ENCODE measurements around the gene ZFTA.
"Not testable (repeated sequence)": the region's sequence is repeated elsewhere in the genome, so short reads cannot be mapped to it uniquely, and the experiment has no call there.

The ZFTA gene

DNA sequence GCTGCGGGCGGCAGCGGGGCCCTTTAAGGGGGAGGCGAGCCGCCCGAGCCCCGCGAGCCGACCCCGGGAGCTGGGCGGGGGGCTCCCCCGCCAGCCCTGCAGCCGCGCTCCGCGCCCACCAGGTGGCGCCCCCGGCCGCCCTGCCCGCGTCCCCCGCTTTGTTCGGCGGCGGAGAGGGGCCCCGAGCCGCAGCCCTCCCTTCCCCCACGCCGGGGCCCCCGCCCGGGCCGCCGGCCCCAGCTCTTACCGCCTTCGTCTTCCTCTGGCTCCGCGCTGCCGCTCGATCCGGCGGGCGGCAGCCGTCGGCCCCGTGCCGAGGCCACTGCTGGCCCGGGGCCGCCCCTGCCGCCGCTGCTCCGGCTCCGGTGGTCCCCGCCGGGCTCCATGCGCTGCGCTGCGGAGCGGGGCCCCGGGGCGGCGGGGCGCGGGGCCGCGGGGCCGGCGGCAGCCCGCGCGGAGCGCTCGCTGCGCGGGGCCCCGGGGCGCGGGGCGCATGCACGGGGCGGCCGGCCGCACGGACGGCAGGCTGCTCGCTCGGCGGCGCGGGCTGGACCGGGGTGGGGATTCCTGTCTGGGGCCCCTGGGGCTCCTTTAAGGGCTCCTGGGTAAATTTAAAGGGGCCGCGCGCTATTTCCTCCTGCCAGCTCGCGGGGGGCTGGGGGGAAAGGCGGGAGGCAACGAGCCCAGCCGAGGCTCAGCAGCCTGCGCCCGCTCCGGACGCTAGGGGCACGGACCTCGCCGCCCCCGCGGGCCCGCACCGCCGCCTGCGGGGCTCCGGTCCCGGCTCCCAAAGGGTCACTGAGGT lies at the start of gene ZFTA:
TSS of gene ZFTA (minus strand) at position 539 of the 805 bp plus-strand sequence. CDS start at position 386, 153 bp downstream.
- no peak for DNase-seq

DNA sequence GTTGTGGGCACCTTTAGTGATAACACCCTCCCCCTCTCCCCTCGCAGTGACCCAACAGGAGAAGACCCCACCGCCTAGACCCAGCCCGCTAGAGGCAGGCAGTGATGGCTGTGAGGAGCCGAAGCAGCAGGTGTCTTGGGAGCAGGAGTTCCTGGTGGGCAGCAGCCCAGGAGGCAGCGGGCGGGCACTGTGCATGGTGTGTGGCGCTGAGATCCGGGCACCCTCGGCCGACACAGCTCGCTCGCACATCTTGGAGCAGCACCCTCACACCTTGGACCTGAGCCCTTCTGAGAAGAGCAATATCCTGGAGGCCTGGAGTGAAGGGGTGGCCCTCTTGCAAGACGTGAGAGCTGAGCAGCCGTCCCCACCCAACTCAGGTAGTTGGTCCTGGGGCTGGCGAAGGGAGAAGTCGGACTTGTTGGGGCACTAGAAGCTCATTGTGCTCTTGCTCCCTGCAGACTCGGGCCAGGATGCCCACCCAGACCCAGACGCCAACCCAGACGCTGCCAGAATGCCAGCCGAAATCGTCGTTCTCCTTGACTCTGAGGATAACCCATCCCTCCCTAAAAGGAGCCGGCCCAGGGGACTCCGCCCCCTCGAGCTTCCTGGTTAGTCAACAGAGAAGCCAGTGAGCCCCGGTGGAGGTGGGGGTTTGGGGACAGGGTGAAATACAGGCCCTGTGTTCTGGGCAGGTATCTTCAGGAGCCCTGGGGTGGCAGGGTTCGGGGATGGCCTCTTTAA lies 49.4 kb upstream of the ZFTA start:
- no peak for DNase-seq

DNA sequence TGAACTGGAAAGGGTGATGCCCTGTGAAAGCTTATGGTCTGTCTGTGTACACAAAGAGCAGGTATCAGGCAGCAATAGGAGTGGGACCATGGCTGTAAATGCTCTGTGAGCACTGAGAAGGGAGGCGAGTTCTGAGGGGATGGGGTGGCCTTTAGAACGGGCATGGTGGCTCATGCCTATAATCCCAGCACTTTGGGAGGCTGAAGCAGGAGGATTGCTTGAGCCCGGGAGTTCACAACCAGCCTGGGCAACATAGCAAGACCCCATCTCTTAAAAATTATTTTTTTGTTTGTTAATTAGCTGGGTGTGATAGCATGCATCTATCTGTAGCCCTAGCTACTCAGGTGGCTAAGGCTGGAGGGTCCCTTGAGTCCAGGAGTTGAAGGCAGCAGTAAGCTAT lies 48.2 kb upstream of the ZFTA start:
- no peak for DNase-seq

- DNase-seq, result no peak
Observed at GRCh38 chr11:63816166-63816565, 47.6 kb upstream of the ZFTA start.

DNA sequence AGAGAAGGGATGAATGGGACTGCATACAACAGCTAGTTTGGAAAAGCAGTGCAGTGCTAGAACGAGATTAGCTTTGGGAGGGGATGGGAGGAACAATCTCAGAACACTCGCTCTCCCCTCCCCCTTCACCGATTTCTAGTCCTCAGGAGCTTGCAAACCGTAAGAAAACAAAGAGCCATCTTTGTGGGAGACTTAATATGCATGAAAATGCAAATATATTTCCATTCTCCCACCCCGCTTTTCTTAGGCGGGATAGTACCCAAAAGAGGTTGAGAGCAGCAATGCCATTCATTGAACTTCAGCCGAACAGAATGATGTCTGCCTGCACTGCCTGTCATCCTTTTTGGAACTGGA lies 45.8 kb upstream of the ZFTA start:
- no peak for DNase-seq

DNA sequence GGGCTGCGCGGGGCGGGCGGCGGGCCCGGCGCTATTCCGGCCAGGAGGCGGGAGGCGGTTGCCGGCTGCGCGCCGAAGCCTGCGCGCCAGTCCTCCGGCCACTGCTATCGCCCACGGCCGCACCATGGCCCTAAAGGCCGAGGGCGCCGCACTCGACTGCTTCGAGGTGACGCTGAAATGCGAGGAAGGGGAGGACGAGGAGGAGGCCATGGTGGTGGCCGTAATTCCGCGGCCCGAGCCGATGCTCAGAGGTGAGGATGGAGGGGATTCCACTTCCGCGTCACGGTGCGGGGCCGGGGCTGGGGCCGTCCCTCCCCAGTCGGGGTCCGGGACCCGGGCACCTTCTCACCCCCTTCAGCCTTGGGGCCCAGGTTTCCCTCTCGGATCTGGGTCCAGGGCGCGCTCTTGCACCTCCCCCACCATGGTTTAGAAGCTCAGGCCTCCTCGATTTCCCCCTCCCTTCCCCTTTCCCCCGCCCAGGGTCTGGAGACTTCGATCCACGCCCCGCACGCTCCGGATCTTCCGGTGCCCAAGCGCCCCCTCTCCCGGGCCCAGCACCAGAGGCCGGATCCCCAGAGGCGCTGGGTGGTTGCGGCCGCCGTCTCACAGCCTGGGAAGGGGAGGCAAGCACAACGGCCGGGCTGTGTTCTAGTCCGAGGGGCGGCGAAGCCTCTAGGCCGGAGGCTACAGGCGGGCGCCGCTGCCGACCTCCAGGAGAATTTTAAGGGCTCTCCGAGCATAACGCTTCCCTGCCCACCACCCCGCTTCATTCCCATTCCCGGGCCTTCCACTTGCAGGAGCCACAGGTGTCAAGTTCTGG lies 45.2 kb upstream of the ZFTA start:
- no peak for DNase-seq

DNA sequence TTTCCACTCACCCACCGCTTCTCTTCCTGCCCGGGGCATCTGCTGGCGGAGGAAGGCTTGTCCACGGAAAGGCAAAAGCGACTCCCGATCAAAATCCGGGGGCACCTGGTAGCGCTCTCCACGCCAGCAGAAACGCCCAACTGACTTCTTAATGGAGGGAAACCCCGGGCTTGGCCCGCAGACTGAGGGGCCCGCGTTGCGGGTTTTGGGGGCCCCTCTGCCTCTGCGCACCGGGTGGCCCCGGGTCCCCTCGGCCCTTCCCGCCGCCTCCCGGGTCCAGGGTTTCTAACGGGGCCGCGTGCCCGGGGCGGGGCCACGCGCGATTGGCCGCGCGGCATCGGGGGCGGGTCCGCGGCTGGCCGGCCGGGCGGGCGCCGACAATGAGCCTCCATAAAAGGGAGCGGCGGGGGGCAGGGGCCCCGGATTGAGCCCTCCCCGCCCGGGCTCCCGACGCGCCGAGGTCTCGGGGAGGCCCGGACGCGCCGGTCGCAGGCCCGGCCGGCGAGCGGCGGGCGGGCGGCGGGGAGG lies 44.5 kb upstream of the ZFTA start, which contains the start of gene SPINDOC:
TSS of gene SPINDOC (plus strand) at position 422 of the 528 bp plus-strand sequence. CDS start 231 bp downstream, outside the sequence.
- no peak for DNase-seq

- no peak for DNase-seq
Observed at GRCh38 chr11:63811522-63811921, 42.9 kb upstream of the ZFTA start.

- not testable (repeated sequence) for DNase-seq
Observed at GRCh38 chr11:63810383-63810782, 41.8 kb upstream of the ZFTA start.

DNA sequence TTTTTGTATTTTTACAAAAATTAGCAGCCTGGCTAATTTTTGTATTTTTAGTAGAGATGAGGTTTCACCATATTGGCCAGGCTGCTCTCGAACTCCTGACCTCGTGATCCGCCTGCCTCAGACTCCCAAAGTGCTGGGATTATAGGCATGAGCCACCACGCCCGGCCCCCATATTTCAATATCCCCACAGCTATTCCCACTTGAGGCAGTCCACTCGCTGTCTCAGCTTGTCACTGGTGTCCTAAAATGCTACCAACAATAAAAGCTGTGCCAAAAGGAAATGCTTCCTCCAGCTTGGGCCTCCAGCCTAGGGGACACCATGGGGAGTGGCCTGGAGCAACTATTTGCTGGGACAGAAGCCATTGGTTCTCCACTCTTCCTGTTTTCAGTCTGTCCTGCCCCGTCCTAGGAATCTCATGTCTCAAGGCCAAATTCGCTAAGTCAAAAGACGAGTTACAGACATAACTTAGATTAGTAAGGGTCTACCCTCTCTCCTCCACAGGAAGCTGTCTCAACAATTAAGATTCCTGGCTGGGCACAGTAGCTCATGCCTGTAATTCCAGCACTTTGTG lies 37.4 kb upstream of the ZFTA start:
- DNase-seq, result no peak

DNA sequence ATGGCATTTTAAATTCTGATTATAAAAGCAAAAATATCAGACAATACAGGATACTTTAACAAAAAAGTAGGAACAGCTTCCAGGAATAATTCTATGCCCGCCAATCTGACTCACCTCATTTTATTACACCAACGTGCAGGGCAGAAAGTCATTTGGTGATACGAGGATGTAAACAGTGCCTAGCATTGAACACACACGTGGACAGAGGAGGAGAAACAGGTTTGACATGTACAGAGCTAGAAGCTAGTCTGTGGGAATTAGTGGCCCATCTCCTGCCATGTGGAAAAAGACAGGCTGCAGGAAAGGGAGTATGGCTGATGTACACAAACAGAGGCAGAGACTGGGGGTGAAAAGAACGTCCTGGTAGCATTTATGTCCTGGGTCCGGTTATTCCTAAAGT lies 35.7 kb upstream of the ZFTA start:
- DNase-seq, result no peak

DNA sequence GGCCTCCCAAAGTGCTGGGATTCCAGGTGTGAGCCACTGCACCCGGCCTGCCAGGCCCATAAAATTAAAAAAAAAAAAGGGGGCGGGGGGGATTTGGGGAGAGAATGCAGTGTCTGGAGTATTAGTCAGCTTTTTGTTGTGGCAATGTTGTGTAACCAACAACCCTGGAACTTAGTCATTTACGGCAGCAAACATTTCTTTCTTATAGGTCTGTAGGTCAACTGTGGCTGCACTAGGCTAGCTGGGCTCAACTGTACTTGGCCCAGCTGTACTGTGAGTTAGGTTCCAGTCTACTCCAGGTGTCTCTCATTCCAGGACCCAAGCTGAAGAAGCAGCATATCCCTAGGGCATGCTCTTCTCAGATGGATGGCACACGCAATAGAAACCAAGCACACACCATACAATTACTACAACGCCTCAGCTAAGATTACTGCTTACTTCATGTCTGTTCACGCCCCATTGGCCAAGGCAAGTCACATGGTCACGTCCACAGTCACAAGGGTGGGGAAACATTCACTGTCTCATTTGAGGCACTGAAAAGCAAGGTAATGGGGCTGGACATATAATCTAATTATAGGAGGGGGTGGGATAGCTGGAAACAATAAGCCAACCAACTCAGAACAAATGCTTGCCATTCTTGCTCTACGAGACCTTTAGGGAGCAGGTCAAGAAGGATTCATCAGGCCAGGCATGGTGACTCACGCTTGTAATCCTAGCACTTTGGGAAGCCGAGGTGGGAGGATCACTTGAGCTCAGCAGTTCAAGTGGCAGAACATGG lies 34.3 kb upstream of the ZFTA start:
- DNase-seq, result no peak

DNA sequence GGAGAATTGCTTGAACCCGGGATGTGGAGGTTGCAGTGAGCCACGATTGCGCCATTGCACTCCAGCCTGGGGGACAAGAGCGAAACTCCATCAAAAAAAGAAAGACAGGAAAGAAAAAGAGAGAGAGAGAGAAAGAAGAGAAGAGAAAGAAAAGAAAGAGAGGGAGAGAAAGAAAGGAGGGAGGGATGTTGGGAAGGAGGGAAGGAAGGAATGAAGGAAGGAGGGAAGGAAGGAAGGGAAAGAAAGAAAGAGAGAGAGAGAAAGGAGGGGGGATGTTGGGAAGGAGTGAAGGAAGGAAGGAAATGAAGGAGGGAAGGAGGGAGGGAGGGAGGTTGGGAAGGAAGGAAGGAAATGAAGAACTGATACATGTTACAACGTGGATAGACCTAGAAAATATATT lies 32.3 kb upstream of the ZFTA start:
- DNase-seq, result no peak

GRCh38 chr11:63795066-63795465 lies 26.5 kb upstream of the ZFTA start:
- DNase-seq, result no peak

- DNase-seq, result no peak
Observed at GRCh38 chr11:63793161-63793560, 24.6 kb upstream of the ZFTA start.

- DNase-seq, result no peak
Observed at GRCh38 chr11:63791495-63792167, 23.1 kb upstream of the ZFTA start.

DNA sequence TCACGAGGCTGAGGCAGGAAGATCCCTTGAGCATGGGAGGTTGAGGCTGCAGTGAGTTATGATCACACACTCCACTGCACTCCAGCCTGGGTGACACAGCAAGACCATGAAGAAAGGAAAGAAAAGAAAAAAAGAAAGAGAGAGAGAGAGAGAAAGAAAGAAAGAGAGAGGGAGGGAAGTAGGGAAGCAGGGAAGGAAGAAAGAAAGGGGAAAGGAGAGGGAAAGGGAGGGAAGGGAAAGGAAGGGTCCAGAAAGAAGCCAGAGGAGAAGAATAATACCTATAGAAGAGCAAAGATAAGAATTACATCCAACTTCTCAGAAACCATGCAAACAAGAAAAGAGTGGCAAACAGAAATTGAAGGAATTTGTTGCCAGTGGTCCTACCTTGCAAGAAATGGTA lies 17.2 kb upstream of the ZFTA start:
- no peak for DNase-seq

- DNase-seq, result no peak
Observed at GRCh38 chr11:63783925-63784592, 15.5 kb upstream of the ZFTA start.

DNA sequence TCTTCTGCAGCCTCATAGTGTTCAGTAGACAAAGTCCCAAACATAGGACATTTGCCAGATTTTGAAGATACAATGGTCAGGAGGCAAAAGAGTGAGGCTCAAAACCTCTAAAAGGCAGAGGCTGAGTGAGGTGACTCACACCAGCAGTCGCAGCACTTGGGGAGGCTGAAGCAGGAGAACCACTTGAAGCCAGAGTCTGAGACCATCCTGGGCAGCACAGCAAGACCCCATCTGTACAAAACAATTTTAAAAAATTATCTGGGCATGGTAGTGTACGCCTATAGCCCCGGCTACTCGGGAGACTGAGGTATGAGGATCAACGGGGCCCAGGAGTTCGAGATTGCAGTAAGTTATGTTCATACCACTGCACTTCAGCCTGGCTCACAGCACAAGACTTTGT lies 14.2 kb upstream of the ZFTA start:
- DNase-seq, result no peak

GRCh38 chr11:63779039-63779438 lies 10.5 kb upstream of the ZFTA start:
- DNase-seq, result no peak

DNA sequence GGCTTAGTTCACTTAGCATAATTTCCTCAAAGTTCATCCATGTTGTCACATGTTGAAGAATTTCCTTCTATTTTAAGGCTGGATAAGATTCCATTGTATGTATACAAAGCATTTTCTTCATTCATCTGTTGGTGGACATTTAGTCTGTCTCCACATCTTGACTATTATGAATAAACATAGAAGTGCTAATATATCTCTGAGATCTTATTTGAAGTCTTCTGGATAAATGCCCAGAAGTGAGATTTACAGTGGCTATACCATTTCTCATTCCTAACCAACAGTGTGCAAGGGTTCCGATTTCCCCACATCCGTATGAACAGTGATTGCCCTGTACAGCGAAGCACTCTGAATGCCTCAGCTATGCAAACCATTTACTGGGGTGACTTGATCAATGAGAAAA lies 6.6 kb upstream of the ZFTA start:
- no peak for DNase-seq

Data from DMS 273 treated with DMSO at 0.1 percent for 48 hours (cell line).